NOMO-1 treated with dmso at 0.1 percent for 144 hours (cell line): ENCODE measurements around the gene LMAN2.
"Not testable (repeated sequence)": the region's sequence is repeated elsewhere in the genome, so short reads cannot be mapped to it uniquely, and the experiment has no call there.

Experiments
- DNase-seq: peaks from one replicate; lab custom pipeline; 2025; ENCODE audit not compliant: unreplicated experiment; lab: John Stamatoyannopoulos, UW

The LMAN2 gene

GRCh38 chr5:177349762-177350161, 1.7 kb downstream of the LMAN2 start:
- no peak for DNase-seq

GRCh38 chr5:177349362-177349647, 2.2 kb downstream of the LMAN2 start:
- DNase-seq: no peak

- no peak for DNase-seq
Measured at GRCh38 chr5:177347699-177348098, 3.8 kb downstream of the LMAN2 start.

DNA sequence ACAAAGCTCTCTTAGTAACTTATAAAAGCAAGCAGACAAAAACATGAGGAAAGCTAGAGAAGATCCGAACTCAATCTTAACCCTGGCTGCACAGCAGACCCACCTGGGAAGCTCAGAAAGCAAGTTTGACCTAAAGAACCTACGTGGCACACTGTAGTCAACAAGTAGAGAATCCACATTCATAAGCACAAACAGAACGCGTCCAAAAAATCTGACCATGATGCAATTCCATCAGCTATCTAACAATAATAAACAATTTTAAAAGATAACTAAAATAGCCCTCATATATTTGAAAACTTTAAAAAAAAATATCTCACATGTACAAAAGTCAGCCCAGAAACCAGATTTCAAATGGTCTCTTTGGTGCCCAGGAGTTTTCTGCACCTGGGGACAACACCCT, 4.6 kb downstream of the LMAN2 start:
- no peak for DNase-seq

DNA sequence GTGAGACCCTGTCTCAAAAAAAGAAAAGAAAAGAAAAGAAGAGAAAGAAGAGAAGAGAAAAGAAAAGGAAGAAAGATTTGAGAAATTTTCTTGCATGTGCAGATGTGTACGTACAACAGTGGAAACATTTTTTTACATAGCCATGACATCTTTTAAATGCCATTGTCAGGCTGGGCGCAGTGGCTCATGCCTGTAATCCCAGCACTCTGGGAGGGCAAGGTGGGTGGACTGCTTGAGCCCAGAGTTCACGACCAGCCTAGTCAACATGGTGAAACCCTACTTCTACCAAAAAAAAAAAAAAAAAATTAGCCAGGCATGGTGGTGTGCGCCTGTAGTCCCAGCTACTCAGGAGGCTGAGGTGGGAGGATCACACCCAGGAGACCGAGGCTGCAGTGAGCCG, 6.6 kb downstream of the LMAN2 start:
- no peak for DNase-seq

GRCh38 chr5:177343777-177344176, 7.7 kb downstream of the LMAN2 start:
- no peak for DNase-seq

GRCh38 chr5:177343000-177343399, 8.5 kb downstream of the LMAN2 start:
- not testable (repeated sequence) for DNase-seq

- DNase-seq: no peak
Measured at GRCh38 chr5:177339107-177339638, 12.3 kb downstream of the LMAN2 start.

- no peak for DNase-seq
Measured at GRCh38 chr5:177338251-177339106, 13.0 kb downstream of the LMAN2 start.

GRCh38 chr5:177336603-177337494, 14.6 kb downstream of the LMAN2 start:
- no peak for DNase-seq

DNA sequence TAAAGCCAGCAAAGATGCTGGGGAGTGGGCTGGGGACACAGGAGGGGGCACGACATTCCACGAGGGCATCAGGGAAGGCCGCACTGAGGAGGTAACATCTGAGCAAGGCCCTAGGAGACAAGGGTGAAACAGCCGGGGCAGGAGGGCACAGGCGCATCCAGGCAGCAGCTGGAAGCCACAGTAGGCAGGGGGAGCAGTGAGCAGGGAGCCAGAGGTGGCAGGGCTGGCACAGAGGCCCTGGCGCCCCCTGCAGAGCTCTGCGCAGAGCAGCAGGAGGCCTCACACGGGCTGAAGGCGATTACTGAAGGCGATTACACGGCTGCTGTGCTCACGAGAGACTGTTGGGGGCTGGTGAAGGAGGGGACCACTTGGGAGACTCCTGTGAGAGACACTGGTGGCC, 15.4 kb downstream of the LMAN2 start:
- peak; percentile 17 for DNase-seq

- DNase-seq: no peak
Measured at GRCh38 chr5:177335701-177336065, 15.8 kb downstream of the LMAN2 start.

DNA sequence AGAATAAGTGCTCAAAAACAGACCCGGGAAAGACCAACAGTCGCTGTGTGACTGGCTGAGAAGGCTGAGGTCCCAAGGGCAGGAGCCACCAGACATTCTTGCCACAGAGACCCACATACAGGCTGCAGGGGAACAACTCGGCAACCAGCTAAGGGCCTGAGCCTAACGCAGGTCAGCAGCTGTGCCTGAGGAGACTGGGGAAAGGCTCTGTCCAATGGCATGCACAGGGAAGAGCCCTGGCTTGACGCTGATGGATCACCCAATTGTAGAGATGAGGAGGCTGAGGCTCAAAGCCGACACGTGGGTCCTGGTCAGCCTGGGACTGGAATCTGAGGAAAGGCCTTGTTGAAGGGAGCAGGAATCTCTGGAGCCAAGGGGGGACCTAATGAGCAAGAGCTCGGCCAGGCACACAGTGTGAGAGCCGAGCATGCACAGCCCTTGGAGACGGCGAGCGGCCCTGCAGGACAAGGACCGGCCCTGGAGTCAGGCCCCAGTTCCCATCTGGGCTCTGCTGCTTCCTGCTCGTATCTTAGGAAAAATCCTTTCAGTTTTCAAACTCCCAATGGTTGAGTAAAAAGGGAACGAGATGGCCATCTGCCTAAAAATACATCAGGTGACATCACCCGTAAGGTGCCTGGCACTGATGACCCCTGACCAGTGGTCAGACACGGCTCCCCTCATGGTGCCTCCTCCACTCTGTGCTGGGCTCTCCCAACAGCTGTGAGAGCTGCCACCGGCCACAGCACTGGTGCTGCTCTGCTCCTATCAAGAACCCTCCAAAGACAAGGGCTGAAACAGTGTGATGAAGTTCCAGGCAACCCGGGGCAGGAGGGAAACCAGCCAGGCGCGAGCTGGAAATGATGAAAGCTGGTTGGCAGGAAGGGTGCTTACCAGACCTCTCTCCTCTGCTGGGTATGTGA, 16.4 kb downstream of the LMAN2 start:
- no peak for DNase-seq

DNA sequence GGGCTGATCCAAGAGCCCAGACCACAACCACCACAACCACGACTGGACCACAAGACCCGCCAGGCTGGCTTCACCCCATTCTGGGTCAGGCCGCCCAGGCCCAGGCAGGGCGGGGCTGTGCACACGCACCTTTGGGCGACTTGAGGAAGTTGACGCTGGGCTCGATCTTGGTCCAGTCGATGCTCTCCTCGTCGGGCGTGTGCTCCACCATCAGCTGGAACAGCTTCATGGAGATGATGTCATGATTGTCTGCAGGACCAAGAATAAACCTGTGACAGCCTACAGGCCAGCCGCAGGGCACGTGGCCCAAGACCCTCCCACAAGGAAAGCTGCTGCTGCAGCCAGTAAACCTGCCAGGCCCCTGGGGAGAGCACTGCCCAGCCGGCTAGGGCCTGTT, 17.3 kb downstream of the LMAN2 start:
- no peak for DNase-seq

- DNase-seq: no peak
Measured at GRCh38 chr5:177333420-177334154, 17.9 kb downstream of the LMAN2 start.

GRCh38 chr5:177332896-177333260, 18.6 kb downstream of the LMAN2 start:
- DNase-seq: no peak

GRCh38 chr5:177332031-177332895, 19.2 kb downstream of the LMAN2 start:
- no peak for DNase-seq

DNA sequence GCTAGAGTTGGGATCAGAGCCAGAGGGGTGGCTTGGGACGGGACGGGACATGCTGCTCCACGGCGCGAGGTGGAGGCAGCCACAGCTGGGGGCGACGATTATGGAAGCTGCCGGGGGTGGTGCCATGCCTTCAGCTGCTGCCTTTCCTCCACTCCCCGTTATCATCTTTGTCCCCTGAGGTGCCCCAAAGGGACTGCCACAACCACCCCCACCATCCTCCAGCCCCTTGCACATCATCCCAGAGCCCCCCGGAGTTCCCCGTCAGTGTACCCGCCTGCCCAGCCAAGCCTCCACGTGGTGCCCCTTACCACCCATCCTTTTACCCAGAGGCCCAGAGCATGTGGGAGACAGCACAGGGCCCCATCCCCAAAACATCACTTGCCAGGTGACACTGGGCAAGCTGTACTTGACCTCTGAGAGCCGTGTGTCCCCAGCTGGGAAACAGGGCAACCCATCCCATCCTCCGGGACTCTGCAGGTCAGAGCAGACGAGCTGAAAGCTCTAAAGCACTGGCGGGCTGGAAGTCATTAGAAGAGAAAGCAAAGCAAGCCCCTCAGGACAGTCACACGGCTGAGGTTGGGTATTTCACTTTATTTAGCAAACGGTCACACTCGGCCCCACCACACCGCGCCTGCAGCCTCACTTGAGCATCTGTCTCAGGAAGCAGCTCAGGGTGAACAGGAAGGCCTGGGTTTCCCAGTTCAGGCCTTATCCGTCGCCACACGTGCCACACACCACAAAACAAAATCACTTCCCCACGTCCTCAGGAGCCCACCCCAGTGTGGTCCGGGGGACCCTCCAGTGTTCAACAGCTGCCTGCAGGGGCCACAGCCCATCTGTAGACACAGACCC, 20.3 kb downstream of the LMAN2 start:
- DNase-seq: no peak

DNA sequence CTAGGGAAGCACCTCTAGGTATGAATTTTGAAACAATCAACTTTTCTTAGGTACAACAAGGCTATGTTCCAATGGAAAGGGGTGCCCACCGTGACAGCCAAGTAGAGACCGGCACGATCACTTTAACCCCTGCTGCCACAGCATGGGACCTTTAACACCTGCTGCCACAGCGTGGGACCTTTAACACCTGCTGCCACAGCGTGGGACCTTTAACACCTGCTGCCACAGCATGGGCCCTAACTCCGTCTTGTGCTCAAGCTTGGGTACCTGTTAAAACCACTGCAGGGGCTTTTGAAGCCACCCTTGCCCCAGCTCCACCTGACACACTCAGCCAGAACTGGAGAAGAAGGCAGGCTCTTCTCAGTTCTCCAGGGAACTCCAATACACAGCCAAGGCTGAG, 21.6 kb downstream of the LMAN2 start:
- DNase-seq: no peak
